Nephron (organoid): ENCODE results near the gene ABL1.

Experiments
- H3K27ac Mint-ChIP-seq, 3 experiments: 2 replicates each; pipeline ENCODE4 v1.8.0; 2020; ENCODE audit warnings: mixed read lengths in 3 of 3, mild to moderate bottlenecking in 2 of 3, moderate library complexity in 1 of 3
- H3K27me3 Mint-ChIP-seq: 2 replicates; pipeline ENCODE4 v1.8.0; 2021; ENCODE audit warnings: low read depth, mild to moderate bottlenecking, moderate library complexity, mixed read lengths
- H3K36me3 Mint-ChIP-seq: 2 replicates; pipeline ENCODE4 v1.8.0; 2020; ENCODE audit warnings: low read depth, mixed read lengths
- H3K4me1 Mint-ChIP-seq: 2 replicates; pipeline ENCODE4 v1.8.0; 2020; ENCODE audit warnings: mixed read lengths
- H3K4me3 Mint-ChIP-seq, 3 experiments: 2 replicates each; pipeline ENCODE4 v1.8.0; 2020; ENCODE audit warnings: mild to moderate bottlenecking in 3 of 3, mixed read lengths in 3 of 3, moderate library complexity in 2 of 3
- H3K9me3 Mint-ChIP-seq: 2 replicates; pipeline ENCODE4 v1.8.0; 2020; ENCODE audit warnings: mixed read lengths
- TF ChIP-seq, protein P1 (sequence below), 3 experiments: fragments of 200-600 bp; sonication (generic); IDR thresholded peaks; one replicate each; pipeline ENCODE4 v1.5.0; 2021; ENCODE audit warnings: antibody characterized with exemption in 3 of 3; ENCODE audit not compliant: unreplicated experiment in 3 of 3

ABL1 gene

DNA sequence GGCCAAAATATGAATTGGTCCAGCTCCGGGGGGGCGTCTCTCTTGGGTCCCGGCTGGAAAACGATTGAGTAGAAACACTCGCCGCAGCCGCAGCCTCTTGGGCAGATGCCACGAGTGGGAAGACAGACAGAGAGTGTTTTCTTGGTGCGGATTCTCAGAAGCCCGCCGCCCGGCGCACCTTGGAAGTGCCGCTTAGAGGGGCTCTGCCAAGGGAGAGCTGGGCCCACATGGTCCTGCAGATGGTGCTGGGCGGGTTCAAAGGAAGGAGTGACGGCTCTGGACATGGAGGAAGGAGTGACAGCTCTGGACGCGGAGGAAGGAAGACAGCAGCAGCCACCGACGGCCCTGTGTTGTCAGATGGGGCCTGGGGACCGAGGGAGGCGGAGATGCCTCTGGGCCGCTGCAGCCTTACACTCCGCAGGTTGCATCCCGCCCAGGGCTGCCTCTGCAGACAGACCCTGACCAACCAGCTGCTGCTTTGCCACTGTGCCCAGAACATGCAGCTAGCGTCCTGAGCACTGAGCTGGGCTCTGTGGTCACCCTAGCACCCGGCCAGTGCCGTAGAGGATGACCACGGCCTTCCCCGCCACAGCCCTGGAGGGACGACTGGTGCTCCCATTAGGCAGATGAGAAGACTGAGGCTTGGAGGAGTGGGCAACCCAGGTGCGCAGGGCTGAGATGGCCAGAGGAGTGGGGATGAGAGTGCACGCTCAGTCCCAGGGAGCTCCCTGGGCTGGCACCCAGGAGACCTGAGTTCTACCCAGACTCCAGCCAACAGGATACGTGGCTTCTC is 82.3 kb downstream of the ABL1 start:
- no peaks in the 10 kb centered on the region for H3K36me3 Mint-ChIP-seq
- H3K4me1 Mint-ChIP-seq, result peaks cover 14% of the 10 kb centered on the region
- no peak overlapping the region for H3K27ac Mint-ChIP-seq
- H3K27me3 Mint-ChIP-seq, result peaks cover 48% of the 10 kb centered on the region
- no peak overlapping the region for H3K4me3 Mint-ChIP-seq
- TF ChIP-seq, protein P1, sequence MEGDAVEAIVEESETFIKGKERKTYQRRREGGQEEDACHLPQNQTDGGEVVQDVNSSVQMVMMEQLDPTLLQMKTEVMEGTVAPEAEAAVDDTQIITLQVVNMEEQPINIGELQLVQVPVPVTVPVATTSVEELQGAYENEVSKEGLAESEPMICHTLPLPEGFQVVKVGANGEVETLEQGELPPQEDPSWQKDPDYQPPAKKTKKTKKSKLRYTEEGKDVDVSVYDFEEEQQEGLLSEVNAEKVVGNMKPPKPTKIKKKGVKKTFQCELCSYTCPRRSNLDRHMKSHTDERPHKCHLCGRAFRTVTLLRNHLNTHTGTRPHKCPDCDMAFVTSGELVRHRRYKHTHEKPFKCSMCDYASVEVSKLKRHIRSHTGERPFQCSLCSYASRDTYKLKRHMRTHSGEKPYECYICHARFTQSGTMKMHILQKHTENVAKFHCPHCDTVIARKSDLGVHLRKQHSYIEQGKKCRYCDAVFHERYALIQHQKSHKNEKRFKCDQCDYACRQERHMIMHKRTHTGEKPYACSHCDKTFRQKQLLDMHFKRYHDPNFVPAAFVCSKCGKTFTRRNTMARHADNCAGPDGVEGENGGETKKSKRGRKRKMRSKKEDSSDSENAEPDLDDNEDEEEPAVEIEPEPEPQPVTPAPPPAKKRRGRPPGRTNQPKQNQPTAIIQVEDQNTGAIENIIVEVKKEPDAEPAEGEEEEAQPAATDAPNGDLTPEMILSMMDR (IDR thresholded peaks at IDR 0.05; ENCODE audit: unreplicated experiment in 3 of 3), result no peak
- no peaks in the 10 kb centered on the region for H3K9me3 Mint-ChIP-seq

DNA sequence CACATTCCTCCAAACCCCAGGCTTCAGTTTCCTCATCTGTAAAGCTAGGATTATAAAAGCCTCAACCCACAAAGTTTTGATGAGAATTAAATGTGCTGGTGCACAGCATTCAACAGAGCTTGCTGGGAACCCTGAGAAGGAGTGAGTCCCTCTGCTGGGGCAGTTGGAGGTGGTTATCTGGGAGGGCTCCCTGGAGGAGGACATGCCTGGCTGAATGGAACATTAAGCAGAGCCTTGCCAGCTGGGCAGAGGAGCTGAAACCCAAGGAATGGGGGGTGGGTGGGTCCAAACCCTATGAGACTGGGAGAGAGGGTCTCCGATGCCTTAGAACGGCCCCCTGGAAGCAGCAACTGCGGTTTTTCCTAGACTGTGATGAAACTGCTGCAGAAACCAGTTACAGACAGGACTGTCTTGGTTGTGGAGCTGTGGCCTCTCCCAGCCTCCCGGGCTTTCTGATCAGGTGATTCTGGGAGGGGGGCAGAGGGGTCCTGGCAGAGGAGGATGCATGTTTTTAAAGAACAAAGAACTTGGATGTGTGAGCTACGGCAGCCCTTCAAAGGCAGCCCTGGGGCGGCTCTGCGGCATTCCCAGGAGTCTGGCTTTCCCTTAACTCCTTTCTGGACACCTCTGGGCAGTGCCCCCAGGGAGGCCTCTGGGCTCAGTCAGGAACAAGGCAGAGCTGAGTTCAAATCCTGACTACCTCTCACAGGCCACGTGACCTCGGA is 83.2 kb downstream of the ABL1 start:
- no peaks in the 10 kb centered on the region for H3K36me3 Mint-ChIP-seq
- no peak overlapping the region for H3K27ac Mint-ChIP-seq
- peaks cover 21% of the 10 kb centered on the region for H3K4me1 Mint-ChIP-seq
- TF ChIP-seq, protein P1 (IDR thresholded peaks at IDR 0.05; ENCODE audit: unreplicated experiment in 3 of 3), result no peak
- H3K4me3 Mint-ChIP-seq, result no peak overlapping the region
- H3K9me3 Mint-ChIP-seq, result no peaks in the 10 kb centered on the region
- peaks cover 50% of the 10 kb centered on the region for H3K27me3 Mint-ChIP-seq

DNA sequence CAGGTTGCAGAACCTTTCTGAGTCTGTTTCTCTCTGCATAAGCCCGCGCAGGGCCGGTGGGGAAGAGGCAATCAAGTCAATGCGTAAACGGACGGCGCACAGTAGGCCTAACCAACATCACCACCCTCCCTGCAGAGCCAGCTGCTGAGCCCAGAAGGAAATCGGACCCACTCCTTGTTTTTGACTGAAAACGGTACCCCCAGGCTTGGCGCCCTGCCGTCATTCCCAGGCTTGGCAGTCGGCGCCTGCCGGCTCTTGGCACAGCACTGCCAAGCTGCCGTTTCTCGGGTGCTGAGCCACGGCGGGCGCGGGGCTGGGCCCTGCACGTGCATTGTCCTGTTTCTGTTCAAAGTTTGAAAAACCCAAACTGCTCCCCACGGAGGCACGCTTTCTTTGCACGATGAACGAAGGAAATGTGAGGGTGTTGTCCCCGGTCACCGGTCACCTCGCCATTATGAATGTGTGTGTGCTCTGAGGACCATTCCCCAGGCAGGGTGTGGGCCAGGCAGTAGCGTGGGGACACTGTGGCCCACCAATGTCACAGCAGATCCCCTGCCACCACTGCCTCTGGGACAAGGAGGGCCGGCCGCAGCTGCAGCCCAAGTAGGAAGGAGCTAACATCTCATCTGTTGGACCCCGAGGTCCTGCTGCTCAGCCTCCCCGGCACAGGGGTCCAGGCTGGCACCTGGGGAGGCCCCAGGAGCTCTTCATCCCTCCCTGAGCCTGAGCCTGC is 83.9 kb downstream of the ABL1 start:
- Mint-ChIP-seq H3K9me3 (no peaks in the 10 kb centered on the region), H3K4me3 (no peak overlapping the region), H3K4me1 (peaks cover 21% of the 10 kb centered on the region), H3K36me3 (no peaks in the 10 kb centered on the region), H3K27ac (no peak overlapping the region), H3K27me3 (peaks cover 50% of the 10 kb centered on the region)
- TF ChIP-seq, protein P1 (IDR thresholded peaks at IDR 0.05; ENCODE audit: unreplicated experiment in 3 of 3), result no peak

DNA sequence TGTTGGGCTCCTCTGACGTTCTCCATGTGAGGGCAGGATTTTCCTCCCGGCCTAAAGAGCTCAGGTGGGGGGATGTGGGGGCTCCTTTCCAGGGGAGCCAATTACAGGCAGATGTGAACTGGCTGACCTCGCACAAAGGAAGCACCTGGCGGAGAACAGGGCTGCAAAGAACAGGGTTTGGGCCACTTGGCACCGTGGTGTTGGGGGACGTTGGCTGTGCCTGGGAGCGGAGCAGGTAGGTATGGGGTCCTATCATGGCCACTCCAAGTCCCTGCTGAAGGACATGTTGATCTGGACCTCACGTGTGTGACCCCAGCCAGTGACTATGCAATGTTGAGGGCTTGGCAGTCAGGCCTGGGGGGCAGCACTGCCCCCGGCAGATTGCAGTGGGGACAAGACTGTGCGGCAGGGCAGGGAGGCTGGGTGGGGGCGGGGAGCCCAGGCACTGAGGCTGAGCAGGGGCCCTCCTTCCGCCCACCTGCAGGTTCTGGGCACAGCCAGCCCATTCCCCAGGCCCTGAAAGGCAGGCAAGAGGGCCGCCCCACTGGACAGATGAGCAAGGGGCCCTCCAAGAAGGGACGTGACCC is 84.6 kb downstream of the ABL1 start:
- H3K27ac Mint-ChIP-seq, result no peak overlapping the region
- peaks cover 50% of the 10 kb centered on the region for H3K27me3 Mint-ChIP-seq
- H3K4me3 Mint-ChIP-seq, result no peak overlapping the region
- H3K4me1 Mint-ChIP-seq, result peaks cover 21% of the 10 kb centered on the region
- H3K36me3 Mint-ChIP-seq, result no peaks in the 10 kb centered on the region
- no peaks in the 10 kb centered on the region for H3K9me3 Mint-ChIP-seq
- TF ChIP-seq, protein P1 (IDR thresholded peaks at IDR 0.05; ENCODE audit: unreplicated experiment in 3 of 3), result no peak

DNA sequence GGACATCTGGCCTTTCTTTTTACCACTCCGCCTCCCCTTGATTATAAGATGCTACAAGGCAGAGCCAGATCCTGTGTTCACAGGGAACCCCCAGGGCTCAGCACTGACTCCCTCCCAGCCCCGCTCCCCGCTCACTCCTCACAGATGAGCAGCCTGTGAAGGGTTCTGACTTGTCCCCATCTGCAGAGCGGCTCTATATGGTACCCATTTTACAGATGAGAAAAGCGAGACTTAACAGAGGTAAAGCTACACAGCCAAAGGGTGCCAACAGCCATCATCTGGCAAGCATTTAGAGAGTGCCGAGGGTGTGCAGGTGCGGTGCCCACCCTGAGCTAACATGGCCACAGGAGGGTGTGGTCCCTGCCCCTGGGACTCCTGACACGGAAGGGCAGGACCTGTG is 85.2 kb downstream of the ABL1 start:
- Mint-ChIP-seq H3K36me3 (no peaks in the 10 kb centered on the region), H3K27ac (no peak overlapping the region), H3K4me1 (peaks cover 21% of the 10 kb centered on the region), H3K27me3 (peaks cover 46% of the 10 kb centered on the region), H3K4me3 (no peak overlapping the region), H3K9me3 (no peaks in the 10 kb centered on the region)
- TF ChIP-seq, protein P1 (IDR thresholded peaks at IDR 0.05; ENCODE audit: unreplicated experiment in 3 of 3), result no peak
